GM11168 (cell line): ENCODE measurements around the gene CPLX3.

Source experiments
- in situ Hi-C: fragments of 300-500 bp; cut with MboI; formaldehyde crosslinking; loops from one replicate; pipeline ENCODE4 v1.12.0; 2022; ENCODE audit warnings: low sequenced_read_pairs; ENCODE audit not compliant: unreplicated experiment

Gene CPLX3

DNA sequence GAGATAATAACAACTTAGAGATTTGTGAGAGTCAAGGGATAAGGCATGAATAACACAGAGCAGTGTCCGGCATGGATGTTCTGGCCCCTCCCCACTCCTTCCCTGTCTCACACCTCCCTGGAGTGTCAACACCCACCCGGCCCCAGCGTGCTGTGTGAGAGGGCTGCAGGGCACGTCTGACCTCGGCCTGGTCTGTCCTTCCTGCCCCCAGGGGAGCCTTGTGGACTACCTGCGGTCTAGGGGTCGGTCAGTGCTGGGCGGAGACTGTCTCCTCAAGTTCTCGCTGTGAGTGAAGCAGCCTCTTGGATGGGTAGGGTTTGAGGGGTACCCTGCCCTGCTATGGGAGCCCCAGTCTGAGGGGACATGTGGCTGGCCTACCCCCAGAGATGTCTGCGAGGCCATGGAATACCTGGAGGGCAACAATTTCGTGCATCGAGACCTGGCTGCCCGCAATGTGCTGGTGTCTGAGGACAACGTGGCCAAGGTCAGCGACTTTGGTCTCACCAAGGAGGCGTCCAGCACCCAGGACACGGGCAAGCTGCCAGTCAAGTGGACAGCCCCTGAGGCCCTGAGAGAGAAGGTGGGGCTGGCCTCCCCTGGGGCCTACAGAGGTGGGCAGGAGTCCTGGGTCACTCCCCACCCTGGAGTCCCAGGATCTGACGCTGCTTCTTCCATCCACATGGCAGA, 25.0 kb upstream of the CPLX3 start:
- in situ Hi-C loops, result no loop called here

DNA sequence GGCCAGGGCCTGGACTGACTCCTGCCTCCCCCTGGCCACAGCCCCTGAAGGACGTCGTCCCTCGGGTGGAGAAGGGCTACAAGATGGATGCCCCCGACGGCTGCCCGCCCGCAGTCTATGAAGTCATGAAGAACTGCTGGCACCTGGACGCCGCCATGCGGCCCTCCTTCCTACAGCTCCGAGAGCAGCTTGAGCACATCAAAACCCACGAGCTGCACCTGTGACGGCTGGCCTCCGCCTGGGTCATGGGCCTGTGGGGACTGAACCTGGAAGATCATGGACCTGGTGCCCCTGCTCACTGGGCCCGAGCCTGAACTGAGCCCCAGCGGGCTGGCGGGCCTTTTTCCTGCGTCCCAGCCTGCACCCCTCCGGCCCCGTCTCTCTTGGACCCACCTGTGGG, 24.1 kb upstream of the CPLX3 start:
- in situ Hi-C loops, result no loop called here

DNA sequence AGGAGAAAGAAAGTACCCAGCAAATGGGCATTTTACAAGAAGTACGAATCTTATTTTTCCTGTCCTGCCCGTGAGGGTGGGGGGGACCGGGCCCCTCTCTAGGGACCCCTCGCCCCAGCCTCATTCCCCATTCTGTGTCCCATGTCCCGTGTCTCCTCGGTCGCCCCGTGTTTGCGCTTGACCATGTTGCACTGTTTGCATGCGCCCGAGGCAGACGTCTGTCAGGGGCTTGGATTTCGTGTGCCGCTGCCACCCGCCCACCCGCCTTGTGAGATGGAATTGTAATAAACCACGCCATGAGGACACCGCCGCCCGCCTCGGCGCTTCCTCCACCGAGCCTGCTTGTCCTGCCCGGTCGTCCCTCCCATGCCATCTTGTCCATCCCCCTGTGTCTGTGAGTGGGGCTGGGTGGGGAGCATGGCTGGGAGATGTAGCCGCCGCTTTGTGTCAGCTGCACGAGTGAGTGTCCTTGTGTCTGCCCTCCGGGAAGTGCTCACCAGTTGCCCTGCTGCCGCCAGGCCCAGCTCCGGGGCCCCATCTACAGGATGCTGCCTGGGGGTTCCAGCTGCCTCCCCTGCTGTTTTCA, 23.5 kb upstream of the CPLX3 start:
- in situ Hi-C loops, result no loop called here

DNA sequence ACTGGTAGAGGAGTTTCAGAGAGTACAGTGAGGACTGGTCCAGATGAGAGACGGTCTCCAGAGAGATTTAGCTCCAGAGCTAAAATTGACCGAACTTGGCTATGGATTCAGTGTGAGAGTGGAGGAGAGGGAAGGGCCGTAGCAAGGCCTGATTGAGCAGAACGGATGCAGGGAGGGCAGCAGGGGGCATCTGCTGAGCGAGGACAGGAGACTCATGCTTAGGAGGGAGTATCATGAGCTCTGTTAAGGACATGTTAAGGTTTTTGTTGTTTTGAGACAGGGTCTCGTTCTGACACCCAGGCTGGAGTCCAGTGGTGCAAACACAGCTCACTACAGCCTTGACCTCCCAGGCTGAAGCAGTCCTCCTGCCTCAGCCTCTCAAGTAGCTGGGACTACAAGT, 21.5 kb upstream of the CPLX3 start:
- in situ Hi-C loops, result no loop called here

DNA sequence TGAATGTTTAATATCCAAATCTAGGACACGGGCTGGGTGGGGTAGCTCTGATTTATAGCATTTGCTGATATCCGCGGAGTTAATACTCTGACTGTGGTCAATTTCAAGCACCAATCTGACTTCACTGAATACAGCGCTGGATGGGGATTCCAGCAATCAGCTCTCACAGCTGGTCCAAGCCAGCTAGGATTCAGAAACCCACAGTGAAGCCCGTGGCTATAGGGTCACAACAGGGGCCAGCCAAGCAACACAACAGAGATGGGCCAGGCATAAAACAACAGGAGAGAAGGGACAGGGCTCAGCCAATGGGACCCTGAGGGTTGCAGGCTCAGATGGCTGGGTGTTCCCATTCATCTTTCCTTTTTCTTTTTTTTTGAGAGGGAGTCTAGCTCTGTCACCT, 19.1 kb upstream of the CPLX3 start:
- in situ Hi-C loops, result no loop called here

DNA sequence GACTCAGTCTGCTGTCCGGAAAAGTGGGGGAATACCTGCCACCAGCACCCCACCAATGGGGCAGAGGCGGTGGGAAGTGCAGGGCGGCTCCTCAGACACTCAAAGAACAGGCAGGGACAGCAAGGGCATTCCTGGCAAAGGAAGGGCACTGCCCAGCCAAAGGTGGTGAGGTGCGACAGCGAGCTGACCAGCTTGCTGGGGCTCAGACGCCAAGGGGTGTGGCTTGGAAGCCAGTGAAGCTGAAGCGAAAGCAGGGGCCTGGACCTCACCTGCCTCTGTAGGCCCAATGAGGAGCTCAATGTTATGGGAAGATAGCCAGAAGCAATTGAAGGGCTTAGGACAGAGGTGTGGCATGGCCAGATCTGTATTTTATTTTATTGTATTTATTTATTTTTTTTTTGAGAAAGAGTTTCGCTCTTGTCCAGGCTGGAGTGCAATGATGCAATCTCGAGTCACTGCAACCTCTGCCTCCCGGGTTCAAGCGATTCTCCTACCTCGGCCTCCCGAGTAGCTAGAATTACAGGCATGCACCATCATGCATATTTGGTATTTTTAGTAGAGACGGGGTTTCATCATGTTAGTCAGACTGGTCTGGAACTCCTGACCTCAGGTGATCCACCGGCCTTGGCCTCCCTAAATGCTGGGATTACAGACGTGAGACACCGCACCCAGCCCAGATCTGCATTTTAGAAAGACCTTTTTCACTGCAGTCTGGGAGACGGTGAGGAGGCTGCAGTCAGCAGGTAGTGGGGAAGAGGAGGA, 18.2 kb upstream of the CPLX3 start:
- in situ Hi-C loops, result no loop called here

DNA sequence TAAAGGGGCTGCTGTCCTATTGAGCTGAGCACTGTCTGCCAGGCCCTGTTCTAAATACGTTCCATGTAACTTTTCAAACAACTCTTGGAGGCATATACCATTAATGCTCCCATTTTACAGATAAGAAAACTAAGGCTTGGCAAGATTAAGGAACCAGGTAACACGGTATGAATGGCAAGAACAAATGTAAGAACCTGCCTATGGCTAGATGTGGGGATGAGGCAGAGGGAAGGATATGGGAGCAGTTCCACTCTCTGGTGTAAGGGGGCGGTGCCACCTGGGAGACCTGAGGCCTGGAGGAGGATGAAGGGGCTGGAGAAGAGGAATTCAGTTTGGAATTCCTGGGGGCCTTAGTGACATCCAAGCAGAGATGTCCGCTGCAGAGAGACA, 17.6 kb upstream of the CPLX3 start:
- in situ Hi-C loops, result no loop called here

DNA sequence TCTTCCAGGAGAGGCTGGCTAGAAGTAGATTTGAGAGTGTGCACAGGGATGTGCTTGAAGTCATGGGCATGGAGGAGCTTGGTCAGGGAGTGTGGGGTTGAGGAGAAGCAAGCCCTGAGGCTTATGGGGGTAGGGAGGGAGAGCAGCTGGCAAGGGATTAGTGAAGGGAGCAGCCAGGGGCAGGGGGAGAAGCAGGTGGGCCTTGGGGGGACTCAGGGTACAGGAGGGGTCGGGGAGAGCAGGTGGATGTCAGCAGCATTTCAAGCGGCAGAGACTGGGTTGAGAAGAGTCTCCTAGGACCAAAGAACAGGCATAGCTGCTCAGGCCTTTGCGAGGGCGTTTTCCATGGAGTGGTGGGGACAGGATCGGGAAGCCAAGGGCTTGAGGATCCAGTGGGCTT, 17.2 kb upstream of the CPLX3 start:
- in situ Hi-C loops, result no loop called here

DNA sequence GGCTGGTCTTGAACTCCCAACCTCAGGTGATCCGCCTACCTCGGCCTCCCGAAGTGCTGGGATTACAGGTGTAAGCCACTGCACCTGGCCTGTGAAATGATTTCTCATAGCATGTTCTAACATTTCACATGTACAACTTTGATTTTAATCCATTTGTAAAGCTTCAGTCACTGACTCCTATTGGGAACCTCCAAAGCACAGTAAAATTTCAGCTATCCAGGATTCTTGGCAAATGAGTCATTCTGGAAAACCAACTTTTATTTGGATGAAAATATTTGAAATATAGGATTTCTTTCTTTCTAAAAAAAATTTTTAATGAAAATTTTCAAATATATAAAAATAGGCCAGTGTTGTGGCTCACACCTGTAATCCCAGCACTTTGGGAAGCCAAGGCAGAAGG, 16.5 kb upstream of the CPLX3 start:
- in situ Hi-C loops, result no loop called here

DNA sequence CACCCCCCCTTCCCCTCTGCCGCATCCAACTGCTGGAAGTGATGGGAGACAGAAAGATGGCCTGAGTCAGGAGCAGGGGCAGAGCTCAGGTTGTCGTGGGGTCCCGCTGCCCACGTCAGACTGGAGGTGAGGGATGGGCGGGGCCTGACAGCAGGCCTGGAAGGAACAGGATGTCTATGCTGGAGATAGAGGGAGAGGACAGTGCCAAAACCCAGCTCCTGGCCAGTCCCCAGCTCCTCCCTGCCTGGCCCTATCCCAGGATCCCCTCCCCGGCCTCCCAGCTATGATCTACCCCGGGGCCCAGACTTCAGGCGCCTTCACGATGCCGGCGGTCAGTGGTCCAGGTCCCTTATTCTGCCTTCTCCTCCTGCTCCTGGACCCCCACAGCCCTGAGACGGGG, 13.9 kb upstream of the CPLX3 start, which contains the start of gene LMAN1L:
Gene LMAN1L (plus strand): TSS at position 303 of the 400 bp plus-strand sequence. CDS start 20 bp downstream, at position 323.
- in situ Hi-C loops, result no loop called here

DNA sequence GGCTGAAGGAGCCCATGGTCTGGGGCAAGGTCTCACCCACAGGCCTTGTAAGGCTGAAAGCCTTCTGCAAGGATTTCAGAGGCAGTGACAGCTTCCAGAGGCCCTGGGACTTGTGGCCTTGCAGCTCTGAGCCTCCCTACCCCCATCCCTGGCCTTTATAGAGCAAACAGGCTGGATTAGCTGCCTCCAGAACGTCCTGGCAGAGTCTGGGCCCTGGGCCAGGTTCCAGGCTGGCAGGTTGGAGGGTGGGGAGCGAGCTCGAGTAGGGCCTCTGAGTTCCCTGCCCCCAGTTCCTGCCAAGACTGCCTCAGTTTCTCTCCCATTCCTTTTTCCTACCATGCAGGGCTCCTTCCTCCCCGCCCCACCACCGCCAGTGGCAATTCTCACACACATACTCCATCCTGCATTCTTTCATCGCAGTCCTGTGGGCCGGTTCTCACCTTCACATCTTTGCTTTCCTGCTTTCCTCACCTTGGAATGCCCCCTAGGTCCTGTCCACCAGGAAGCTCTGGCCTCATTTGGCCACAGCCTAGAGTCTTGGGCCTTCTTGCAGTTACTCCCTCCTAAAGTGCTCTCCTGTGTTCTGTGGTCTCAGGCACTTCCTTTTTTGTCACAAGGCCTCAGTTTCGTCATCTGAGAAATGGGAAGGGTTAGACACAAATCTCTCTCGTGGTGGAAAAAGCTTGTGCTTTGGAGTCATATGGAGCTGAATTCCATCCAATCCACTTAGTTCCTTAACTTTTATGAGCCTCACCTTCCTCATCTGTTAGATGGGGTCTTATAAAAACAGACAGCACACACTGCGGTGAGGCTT, 11.1 kb upstream of the CPLX3 start:
- in situ Hi-C loops, result no loop called here

DNA sequence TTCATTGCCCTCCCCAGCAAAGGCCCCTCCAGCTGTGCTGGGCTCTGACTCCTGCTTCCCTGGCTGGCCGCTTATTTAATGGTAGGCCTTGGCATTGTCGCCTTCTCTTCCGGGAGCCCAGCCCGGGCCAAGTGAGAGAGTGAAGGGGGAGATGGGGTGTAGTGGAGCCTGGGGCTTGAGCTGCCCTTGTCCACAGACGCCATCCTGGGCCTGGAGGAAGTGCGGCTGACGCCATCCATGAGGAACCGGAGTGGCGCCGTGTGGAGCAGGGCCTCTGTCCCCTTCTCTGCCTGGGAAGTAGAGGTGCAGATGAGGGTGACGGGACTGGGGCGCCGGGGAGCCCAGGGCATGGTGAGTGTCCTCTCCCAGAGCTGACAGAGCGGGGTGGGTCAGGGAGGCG, 10.5 kb upstream of the CPLX3 start:
- in situ Hi-C loops, result no loop called here

DNA sequence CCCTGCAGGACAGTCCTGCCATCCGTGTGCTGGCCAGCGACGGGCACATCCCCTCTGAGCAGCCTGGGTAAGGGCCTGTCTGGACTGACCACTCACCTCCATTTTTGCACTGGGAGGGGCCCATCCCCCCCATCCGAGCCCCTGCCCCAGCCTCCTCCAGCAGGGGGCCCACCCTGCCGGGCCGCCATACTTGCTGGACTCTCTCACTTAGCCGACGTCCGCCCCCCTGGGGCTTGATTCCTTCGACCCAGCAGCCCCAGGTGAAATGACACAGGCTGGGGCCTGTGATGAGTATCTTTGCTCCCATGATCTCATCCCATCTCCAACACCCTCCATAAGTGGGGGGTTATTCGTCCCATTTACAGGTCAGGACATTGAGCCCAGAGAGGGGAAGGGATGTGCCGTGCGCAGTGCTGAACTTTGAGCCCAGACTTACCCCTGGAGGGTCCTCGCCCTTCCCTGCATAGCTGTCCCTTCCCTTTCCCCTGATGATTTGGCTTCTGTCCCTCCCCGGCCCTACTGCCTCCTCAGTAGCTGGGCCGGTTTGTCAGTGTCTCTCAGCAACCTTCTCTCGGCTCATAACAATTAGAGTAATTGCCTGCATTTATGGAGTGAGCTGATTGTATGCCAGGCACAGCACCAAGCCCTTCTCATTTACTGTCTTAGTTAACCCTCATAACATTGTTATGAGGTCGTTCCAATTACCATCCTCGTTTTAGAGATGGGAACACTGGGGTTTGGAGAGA, 9.6 kb upstream of the CPLX3 start:
- in situ Hi-C loops, result no loop called here

DNA sequence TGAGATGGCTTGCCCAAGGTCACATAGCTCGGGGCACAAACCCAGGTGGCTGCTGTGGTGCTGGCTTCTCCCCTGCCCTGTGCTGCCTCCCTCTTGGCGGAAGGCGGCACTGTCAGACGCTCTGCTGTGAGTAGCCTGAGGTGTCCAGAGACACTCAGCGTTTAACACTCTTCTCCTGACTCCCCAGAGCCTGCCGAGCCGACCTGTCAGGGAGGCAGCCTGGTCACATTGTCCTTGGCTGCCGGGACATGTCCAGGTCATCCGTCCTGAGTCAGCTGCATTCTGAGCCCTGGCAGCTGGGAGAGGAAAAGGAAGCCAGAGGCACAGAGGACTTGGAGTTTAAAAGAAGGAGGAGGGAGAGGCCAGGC, 9.1 kb upstream of the CPLX3 start:
- in situ Hi-C loops, result no loop called here

DNA sequence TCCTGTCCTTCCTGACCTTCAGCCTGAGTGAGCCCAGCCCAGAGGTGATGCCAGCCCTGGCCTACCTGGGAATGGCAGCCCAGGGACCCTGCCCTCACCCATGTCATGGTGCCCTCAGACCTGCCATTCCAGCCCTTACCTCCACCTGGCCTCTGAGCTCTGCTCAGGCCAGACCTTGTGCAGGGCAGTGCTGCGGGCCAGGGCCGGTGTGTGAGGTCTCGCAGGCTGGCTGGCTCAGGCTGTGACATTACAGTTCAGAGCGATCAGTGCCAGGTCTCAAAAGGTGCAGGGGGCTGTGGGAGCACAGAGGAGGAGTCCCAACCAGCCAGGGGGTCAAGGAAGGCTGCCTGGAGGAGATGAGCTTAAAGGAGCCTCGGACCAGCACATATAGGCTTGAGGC, 6.4 kb upstream of the CPLX3 start:
- in situ Hi-C loops, result no loop called here

DNA sequence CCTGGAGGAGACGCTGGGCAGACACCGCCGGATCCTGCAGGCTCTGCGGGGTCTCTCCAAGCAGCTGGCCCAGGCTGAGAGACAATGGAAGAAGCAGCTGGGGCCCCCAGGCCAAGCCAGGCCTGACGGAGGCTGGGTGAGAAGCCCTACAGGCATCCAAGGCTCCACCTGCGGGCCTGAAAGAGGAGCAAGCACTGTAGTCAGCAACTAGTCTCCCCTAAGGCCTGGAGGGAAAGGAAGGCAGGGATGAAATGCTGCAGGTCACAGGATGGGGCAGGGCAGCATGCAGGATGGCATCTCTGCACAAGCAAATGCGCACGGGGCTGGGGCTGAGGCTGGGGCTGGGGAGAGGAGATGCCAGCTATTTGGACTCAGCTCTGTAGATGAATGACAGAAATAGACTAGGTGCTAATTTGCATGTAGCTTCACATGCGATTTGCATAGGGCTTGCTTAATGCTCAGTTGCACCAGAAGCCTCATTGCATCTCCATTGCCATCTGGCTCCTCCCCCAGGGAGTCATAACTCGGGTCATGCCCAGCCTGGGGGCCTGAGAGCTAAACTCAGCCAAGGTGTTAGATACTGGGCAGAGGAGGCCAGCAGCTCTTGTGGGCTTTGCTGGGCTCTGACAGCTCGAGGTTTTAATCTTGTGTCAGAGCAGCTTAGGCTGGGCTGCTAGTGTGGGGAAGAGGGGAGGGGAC, 5.2 kb upstream of the CPLX3 start:
- in situ Hi-C loops, result no loop called here

DNA sequence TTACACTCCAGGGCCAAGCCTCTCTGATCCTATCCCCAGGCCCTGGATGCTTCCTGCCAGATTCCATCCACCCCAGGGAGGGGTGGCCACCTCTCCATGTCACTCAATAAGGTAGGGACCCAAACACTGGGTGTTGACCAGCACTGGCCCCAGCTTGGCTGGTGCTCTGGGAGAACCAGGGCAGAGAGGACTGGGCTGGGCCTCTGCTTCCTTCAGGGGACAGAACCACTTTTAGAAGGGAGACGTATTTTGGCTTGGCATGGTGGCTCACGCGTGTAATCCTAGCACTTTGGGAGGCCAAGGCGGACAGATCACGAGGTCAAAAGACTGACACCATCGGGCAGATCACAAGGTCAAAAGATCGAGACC, 4.7 kb upstream of the CPLX3 start:
- in situ Hi-C loops, result no loop called here

DNA sequence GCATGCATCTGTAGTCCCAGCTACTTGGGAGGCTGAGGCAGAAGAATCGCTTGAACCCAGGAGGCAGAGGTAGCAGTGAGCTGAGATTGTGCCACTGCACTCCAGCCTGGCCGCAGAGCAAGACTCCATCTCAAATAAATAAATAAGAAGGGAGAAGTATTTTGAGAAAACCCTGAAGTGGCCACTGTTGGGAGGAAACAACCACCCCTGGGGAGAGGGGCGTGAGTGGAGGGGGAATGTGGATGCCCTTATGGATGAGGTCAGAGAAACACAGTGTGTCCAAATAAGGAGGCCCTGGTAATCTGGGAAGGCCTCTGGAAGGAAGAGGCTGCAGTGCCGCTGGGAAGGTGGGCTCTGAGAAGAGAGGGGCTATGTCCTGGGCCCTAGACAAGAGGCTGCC, 4.2 kb upstream of the CPLX3 start:
- in situ Hi-C loops, result no loop called here

DNA sequence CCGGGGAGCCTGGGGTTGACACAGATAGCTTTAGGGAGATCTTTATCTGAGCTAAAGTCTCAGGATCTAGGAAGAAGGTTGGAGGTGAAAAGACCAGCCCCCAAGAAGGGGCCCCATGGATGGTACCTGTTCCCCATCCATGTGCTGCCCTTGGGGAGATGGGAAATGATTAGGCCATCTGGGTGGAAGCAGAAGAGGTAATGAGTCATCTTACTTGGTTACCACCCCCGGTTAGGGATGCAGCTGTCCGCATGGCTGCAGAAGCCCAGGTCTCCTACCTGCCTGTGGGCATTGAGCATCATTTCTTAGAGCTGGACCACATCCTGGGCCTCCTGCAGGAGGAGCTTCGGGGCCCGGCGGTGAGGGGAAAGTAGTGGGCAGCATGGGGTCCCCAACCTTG, 3.1 kb upstream of the CPLX3 start:
- in situ Hi-C loops, result no loop called here

DNA sequence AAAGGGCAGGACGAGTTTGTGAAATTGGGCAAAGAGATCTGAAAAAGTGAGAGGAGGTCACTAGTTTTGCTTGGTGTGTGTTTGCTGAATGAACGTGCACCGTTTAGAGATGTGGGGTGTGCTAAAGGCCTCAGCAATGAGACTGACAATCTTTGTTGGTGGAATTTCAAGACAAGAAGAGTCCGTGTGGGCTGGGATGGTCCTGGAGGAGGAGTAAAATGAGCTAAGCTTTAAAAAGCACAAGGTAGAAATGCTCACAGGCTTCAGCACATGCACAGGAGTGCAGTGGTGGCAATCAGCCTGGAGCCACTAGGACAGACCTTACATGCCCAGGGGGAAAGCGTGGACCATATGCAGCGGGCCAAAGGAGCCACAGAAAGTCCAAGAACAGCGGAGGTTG, 1.5 kb upstream of the CPLX3 start:
- in situ Hi-C loops, result no loop called here
